HG02840 (cell line): Measurements from ENCODE around the gene PKN3.
"Not testable (repeated sequence)": the region's sequence is repeated elsewhere in the genome, so short reads cannot be mapped to it uniquely, and the experiment has no call there.

Experiments used
- ATAC-seq: cut with Tn5 transposase; IDR thresholded peaks from one replicate; pipeline ENCODE4 v1.9.1; 2021; ENCODE audit warnings: mild to moderate bottlenecking, moderate library complexity, moderate number of reproducible peaks; ENCODE audit not compliant: unreplicated experiment, low FRiP score

PKN3 gene

GRCh38 chr9:128702445-128702948 lies at the start of gene PKN3:
PKN3 (plus strand) TSS chr9:128702503; CDS start chr9:128702916, 413 bp downstream.
- peak; percentile 72 for ATAC-seq

DNA sequence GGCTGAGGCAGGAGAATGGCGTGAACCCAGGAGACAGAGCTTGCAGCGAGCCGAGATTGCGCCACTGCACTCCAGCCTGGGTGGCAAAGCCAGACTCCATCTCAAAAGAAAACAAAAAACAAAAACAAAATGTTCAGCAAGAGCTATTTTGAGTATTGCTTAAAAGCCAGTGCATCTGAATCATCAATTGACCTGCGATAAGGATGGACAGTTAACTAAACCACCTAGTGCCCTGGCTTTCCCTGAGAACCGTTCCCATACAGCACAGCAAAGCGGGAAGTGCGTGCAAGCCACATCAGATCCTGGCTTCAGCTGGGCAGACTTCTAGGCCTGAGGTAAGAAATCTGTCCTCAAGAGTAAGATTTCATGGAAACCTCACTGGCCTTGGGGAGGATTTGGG lies 48.4 kb upstream of the PKN3 start:
- no peak for ATAC-seq

- ATAC-seq, result no peak
These were observed 47.8 kb upstream of the PKN3 start for GRCh38 chr9:128654481-128654880.

DNA sequence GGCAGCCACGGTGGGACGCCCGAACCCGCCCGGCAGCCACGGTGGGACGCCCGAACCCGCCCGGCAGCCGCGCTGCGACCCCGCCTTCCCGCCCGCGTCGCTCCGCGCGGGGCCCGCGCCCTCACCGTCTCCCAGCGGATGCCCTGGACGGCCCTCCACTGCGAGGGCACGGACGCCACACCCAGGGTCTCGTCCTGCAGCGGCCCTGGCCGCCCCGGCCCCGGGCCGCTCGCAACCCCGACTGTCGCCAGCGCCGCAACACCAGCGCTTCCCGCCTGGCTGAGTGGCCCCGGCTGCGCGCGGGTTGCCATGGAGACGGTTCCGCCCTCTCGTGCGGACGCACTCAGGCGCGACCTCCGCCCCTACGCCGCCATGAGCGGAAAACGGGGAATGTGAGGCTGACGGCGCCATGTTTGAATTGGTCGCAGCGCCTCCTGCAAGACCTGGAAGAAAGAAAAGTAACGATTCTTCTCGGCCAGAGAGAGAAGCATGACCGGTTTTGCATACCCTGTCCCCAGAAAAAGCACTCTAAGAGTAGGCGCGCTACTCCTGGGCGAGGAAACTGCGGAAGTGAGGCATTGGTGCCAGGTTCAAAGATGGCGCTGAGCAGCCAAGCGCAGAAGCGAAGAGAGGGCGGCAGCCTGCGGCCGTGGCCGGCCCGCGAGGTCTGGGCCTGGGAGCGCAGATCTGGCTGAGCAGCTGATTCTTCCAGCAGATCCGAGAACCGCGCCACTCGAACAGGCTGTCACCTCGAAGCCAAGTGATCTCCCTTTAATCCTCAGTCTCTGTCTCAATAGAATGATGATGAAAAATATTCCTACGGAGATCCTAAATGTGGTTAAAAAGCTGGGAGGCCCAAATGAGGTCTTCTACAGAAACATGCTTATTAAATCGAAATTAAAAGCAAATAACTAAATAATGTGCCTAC lies 45.6 kb upstream of the PKN3 start, which contains the start of gene DYNC2I2:
Gene DYNC2I2 (minus strand): TSS at position 432 of the 928 bp plus-strand sequence. CDS start 121 bp downstream, at position 311.
- peak; percentile 62 for ATAC-seq

GRCh38 chr9:128657344-128657704 lies 45.0 kb upstream of the PKN3 start:
- ATAC-seq, result no peak

DNA sequence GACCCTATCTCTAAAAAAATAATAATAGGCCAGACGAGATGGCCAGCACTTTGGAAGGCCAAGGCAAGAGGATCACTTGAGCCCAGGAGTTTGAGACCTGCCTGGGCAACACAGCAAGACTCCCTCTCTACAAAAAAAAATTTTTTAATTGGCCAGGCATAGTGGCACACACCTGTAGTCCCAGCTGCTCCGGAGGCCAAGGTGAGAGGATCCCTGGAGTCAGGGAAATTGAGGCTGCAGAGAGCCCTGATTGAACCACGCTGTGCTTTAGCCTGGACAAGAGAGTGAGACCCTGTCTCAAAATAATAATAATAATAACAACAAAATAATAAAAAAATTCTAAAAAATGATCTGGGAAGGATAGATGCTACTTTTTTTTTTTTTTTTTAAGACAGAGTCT lies 44.5 kb upstream of the PKN3 start:
- no peak for ATAC-seq

- not testable (repeated sequence) for ATAC-seq
These were observed 35.8 kb upstream of the PKN3 start for GRCh38 chr9:128666481-128666941.

DNA sequence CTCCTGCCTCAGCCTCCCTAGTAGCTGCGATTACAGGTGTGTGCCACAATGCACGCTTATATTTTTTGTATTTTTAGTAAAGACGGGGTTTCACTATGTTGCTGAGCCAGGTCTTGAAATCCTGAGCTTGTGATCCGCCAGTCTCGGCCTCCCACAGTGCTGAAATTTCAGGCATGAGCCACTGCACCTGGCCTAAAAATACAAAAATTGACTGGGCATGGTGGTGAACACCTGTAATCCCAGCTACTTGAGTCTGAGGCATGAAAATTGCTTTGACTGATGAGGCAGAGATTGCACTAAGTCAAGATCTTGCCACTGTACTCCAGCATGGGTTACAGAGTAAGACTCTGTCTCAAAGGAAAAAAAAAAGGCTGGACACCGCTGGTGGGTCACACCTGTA lies 32.5 kb upstream of the PKN3 start:
- no peak for ATAC-seq

GRCh38 chr9:128675382-128675781 lies 26.9 kb upstream of the PKN3 start:
- ATAC-seq, result no peak

DNA sequence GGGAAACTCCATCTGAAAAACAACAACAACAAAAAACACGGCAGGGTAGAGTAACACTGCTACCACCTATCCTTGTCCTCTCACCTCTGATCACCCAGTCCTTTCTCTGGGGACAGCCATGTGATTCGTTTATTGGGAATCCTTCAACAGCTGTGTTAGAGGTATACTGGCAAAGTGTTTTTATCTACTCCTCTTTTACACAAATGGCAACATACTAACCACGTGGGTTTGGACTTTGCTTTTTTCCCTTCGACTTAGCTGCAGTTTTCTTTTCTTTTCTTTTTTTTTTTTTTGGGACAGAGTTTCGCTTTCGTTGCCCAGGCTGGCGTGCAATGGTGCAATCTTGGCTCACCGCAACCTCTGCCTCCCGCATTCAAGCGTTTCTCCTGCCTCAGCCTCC lies 24.5 kb upstream of the PKN3 start:
- no peak for ATAC-seq

DNA sequence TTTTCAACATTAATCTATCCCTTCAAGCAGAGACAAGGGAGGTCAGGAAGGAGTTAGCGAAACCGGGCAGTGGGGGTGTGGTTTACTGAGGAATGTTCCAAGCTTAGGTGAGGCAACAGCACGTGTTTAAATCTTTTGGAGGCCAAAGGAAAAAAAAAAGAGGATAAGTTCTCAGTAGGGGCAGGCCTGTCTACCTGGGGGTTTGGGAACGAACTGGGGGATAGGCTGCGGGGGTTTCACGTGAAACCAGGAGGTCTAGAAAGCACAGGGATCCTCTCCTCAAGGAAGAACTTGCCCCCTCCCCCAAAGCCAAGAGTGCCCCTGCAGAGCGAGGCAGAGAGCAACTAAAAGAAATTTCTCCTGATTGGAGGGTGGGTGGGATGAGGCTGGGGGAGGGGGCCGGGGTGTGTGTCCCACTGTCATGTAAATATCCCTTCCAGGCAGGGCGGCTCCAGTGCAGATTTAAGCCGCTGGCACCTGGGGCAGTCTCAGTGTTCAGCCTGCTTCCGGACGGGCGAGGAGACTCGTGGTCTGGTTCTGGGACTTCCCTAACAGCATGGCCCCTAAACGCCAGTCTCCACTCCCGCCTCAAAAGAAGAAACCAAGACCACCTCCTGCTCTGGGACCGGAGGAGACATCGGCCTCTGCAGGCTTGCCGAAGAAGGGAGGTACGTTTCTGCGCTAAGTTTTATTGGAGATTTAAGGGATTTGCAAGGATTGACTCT lies 18.8 kb upstream of the PKN3 start:
- no peak for ATAC-seq

DNA sequence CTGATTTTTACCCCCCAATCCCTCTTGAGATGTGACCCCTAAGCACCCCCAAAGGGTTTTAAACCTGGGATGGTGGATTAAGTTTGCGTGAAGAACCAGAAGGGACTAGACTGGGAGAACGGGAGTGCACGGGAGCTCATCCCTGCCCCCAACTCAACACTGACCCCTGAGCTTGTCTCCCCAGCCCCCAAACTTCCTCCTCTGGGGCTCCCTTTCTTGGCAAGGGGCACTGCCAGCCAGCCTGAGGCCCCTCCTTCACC lies 18.3 kb upstream of the PKN3 start:
- no peak for ATAC-seq

DNA sequence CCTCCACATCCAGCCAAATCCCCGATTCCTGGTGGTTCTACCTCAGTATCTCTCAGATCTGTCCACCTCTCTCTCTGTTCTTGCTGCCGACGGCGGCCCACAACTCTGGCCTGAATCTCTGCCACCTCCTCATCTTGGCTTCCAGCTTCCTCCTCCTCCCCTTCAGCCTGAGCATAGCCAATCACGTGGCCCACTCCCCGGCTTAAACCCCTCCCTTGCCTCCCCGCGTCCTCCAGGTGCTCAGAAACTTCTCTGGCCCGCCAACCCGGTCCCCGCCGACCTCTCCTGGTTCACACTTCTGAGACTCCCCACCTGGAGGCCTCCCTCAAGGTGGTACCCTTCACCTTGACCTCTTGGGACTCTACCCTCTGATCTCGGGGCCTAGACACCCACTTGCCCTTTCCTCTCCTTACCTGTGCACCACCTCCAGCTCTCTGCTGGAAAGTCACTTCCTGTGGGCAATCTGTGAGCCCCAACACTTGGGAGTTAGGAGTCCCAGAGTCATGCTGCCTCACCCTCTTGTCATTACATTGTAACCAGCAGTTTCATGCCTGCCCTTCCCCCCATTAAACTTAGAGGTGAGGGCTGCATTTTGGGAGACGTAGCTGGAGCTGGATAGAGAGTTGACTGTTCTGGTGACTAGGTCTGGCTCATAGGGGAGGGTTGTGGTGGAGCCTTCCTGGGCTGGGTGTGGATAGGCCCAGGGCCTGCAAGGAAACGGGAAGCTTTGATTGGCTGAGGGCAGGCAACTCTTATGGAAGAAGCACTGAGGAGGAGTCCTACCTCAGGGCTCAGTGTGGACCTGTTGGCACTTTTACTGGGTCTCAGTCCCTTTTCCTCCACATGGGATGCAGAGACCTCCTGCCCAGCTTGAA lies 17.7 kb upstream of the PKN3 start:
- ATAC-seq, result no peak

DNA sequence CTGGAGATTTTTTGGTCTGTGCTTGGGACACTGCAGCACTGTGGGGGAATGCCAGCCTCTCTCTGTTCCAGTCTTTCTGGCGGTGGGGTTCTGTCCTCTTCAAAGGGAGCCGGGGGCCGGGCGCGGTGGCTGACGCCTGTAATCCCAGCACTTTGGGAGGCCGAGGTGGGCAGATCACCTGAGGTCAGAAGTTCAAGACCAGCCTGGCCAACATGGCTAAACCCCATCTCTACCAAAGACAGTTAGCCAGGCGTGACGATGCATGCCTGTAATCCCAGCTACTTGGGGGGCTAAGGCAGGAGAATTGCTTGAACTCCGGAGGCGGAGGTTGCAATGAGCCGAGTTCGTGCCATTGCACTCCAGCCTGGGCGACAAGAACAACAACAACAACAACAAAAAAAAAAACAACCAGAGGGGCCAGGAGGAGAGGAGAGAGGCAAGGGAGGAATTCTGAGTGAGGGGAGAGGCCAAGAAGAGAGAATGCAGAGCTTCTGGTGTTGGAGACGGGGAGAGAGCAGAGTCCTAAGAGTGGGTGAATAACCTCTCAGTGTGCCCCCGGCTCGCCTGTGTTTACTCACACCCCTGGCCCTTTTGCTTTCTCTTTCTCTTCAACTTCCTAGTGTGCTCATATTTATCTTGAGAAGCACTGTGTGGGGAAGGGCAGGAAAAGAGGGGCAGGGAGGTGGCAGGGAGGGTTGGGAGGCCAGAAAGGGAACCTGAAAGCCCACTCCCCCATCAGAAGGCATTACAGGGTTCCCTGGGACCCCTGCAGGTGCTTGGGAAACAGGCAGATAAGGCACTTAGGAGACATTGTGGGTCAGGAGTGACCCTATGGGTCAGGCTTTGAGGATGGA lies 16.4 kb upstream of the PKN3 start:
- no peak for ATAC-seq

- no peak for ATAC-seq
These were observed 14.8 kb upstream of the PKN3 start for GRCh38 chr9:128687453-128687852.

- ATAC-seq, result peak; percentile 68
These were observed 13.6 kb upstream of the PKN3 start, which contains the start of gene SET for GRCh38 chr9:128688501-128689292. SET (plus strand) TSS chr9:128689222; CDS start chr9:128689583, 361 bp downstream.

DNA sequence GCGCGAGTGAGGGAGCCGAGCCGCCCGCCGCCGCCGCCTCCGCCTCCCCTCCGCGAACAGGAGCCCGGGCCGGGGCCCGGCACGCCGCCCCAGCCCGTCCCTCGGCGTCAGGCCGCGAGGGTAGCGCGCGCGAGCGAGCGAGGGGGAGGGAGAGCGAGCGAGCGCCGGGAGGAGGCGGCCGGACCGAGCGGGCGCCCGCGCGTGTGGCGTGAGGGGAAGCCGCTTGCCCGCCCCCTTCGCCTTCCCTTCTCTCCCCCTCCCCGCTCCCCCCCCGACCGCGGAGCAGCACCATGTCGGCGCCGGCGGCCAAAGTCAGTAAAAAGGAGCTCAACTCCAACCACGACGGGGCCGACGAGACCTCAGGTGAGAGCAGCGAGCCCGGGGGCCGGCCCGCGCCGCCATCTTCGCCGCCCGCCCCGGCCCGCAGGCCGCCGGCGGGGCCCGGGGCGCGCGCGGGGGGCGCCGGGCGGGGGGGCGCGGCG lies 13.0 kb upstream of the PKN3 start:
- peak; percentile 3 for ATAC-seq

DNA sequence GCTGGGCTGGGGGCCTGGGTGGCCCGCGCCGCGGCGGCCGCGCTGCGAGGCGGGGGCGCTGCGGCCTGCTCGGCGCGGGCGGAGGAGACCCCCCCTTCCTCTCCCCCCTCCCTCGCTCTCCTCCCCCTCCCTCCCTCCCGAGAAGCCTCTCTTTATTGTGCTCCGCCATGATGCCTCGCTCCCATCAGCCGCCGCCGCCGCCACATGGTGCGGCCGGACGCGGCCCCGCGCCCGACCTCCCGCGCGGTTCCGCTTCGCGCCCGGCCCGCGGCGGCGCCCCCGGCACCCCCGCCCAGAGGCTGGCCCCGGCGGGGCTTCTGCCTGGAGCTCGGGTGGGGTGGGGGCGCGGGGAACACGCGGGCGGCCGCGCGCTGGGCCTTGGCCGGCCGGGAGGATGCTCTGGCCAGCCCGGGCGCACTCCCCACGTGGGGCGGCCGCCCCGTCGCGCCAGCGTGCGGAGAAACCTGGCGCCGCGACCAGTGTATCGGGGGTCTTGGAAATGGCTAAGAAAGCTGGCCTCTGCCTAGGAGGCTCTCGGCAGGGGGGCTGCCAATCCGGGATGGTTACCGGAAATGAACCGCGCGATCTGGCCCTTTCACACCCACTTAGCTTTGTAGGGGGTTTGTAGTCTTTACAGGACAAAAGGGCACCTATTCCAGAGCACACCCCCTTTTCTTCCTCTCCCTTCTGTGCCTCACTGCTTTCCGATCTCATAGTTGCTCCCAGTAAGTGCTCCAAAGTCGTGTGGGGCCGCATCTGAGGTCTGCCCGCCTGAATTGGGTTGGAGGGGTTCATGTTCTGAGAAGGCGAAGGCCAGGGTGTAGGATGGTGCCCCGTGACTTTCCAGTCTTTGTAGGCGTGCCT lies 12.3 kb upstream of the PKN3 start:
- ATAC-seq, result no peak
